Transverse colon (tissue), 4 donors: Measurements from ENCODE around the gene ZNF575. TPM values are rescaled to one million over a fixed set of nuclear protein-coding genes. Genes with fewer than 3 reads are reported as not detected.

Source experiments
- DNase-seq: peaks from one replicate; pipeline ENCODE4 v3.0.0-alpha.2; 2019
- H3K27ac ChIP-seq, 4 donors: fragments of 200-600 bp; sonication (generic); 2 replicates each; pipeline ENCODE4 v1.5.1; 2016 to 2018; ENCODE audit warnings: inconsistent platforms in 4 of 4
- H3K27me3 ChIP-seq: fragments of 200-600 bp; sonication (generic); 2 replicates; pipeline ENCODE4 v1.5.1; 2017; ENCODE audit warnings: inconsistent platforms
- H3K36me3 ChIP-seq, 4 donors: fragments of 200-600 bp; sonication (generic); 2 replicates each; pipeline ENCODE4 v1.5.1; 2017 to 2019; ENCODE audit warnings: inconsistent platforms in 4 of 4
- H3K4me1 ChIP-seq, 4 donors: fragments of 200-600 bp; sonication (generic); 2 replicates each; pipeline ENCODE4 v1.5.1; 2017 to 2020; ENCODE audit warnings: inconsistent platforms in 4 of 4
- H3K4me3 ChIP-seq, 4 donors: fragments of 200-600 bp; sonication (generic); 1 replicate in 1 of 4; 2 replicates in 3 of 4; pipeline versions ENCODE4 v1.5.1 to v1.6.1; 2017 to 2019; ENCODE audit warnings: inconsistent platforms in 4 of 4
- H3K9me3 ChIP-seq, 2 donors: fragments of 200-600 bp; sonication (generic); 2 replicates each; pipeline ENCODE4 v1.5.1; 2017 to 2019; ENCODE audit warnings: inconsistent platforms in 2 of 2
- CTCF ChIP-seq, 5 experiments: fragments of 200-600 bp in 3 of 5; fragments of 450-650 bp in 2 of 5; sonication (generic) in 3 of 5; IDR thresholded peaks; 1 replicate in 2 of 5; 2 replicates in 3 of 5; pipeline ENCODE4 v1.5.1; 2016 to 2017; ENCODE audit warnings: antibody characterized with exemption in 5 of 5, inconsistent platforms in 3 of 5, mild to moderate bottlenecking in 2 of 5, moderate library complexity in 1 of 5
- EP300 ChIP-seq: sonication (generic); formaldehyde crosslinking; IDR thresholded peaks from one replicate; pipeline ENCODE4 v1.6.1; 2017; ENCODE audit warnings: antibody characterized with exemption, low read depth
- POLR2A ChIP-seq: fragments of 450-650 bp; IDR thresholded peaks from one replicate; pipeline ENCODE4 v1.6.1; 2016; ENCODE audit warnings: antibody characterized with exemption, mild to moderate bottlenecking, moderate library complexity
- POLR2AphosphoS5 ChIP-seq, 3 donors: sonication (generic); formaldehyde crosslinking; IDR thresholded peaks; one replicate each; pipeline ENCODE4 v1.6.1; 2016; ENCODE audit warnings: antibody characterized with exemption in 3 of 3
- WGBS, 2 donors: methylation state at CpG; one replicate each; pipeline ENCODE4 v1.1.5; 2018; ENCODE audit warnings: low coverage in 1 of 2; 5-methylcytosine and 5-hydroxymethylcytosine counted together
- in situ Hi-C, 4 donors: fragments of 200-750 bp; cut with MboI; loops; one replicate each; pipeline versions ENCODE4 v1.15.0 to v1.15.1; 2017; ENCODE audit warnings: low sequenced_read_pairs in 3 of 4, low pct_ligation_motif_present in 1 of 4, low pct_unique_long_range_greater_than_20kb in 1 of 4
- intact Hi-C: fragments of 100-400 bp; cut with DNase I; formaldehyde crosslinking; loops from one replicate; pipeline ENCODE4 v1.15.1; 2023; ENCODE audit warnings: low total_unique reads
- total RNA-seq, 4 donors: library from RNA; depleted of rRNA; stranded (reverse); fragments of >200 nt; gene quantifications; one replicate each; pipeline ENCODE4 v1.1.0, GENCODE V29; 2016

The ZNF575 gene
- 1 to 10 TPM in 2 of 4 donors, under 1 TPM in 1, not detected in 1; 0.20 to 1.9 (median 1.8) TPM for total RNA-seq

GRCh38 chr19:43532962-43533545, at the start of gene ZNF575:
Gene ZNF575, plus strand, starts transcription at chr19:43533188. Its CDS starts 1,235 bp downstream, at chr19:43534423.
- peak; percentile 91 for DNase-seq
- in situ Hi-C loops = no loop called here
- Histone ChIP-seq H3K4me3 (peak within 1 kb of the TSS; percentile 41 to 62 (median 53)), H3K4me1 (peaks cover 9 to 35% (median 16%) of the 10 kb centered on the region in 4 donors), H3K9me3 (no peaks in the 10 kb centered on the region), H3K27me3 (no peaks in the 10 kb centered on the region), H3K36me3 (no peaks in the 10 kb centered on the region), H3K27ac (peak within 1 kb of the TSS; percentile 92 to 98 (median 96))
- intact Hi-C loops = loop anchor here (10.0 kb wide), 1 partner anchor 62 kb away; the partner anchor contains the start of genes IRGQ and ZNF576
- WGBS, 2 donors = 1% methylated on average over 23 of the region's 47 CpGs; no CpG with 5 or more reads in 1 of the 2 donors
- no peak for TF ChIP-seq EP300
- TF ChIP-seq POLR2A = no peak
- TF ChIP-seq POLR2AphosphoS5 (IDR thresholded peaks at IDR 0.05) = peak; percentile 65 to 71 (median 66)
- TF ChIP-seq CTCF (IDR thresholded peaks at IDR 0.05) = peak in 1 of 5 experiments; percentile 1

GRCh38 chr19:43483281-43483680, 49.7 kb upstream of the ZNF575 start:
- Histone ChIP-seq H3K4me1 (no peaks in the 10 kb centered on the region), H3K9me3 (no peaks in the 10 kb centered on the region), H3K27ac (no peak overlapping the region), H3K27me3 (no peaks in the 10 kb centered on the region), H3K36me3 (no peaks in the 10 kb centered on the region), H3K4me3 (no peak overlapping the region)
- TF ChIP-seq POLR2A = no peak
- TF ChIP-seq EP300 = no peak
- TF ChIP-seq CTCF (IDR thresholded peaks at IDR 0.05) = no peak
- no peak for TF ChIP-seq POLR2AphosphoS5 (IDR thresholded peaks at IDR 0.05)
- WGBS, 2 donors = 92 to 95% methylated on average over 4 to 6 of the region's 6 CpGs
- in situ Hi-C loops = no loop called here
- DNase-seq = no peak
- intact Hi-C loops = no loop called here

GRCh38 chr19:43485951-43486350, 47.0 kb upstream of the ZNF575 start:
- intact Hi-C loops = no loop called here
- no peak overlapping the region for H3K27ac ChIP-seq
- TF ChIP-seq POLR2A = no peak
- TF ChIP-seq EP300 = no peak
- no peak for TF ChIP-seq CTCF (IDR thresholded peaks at IDR 0.05)
- no peak for TF ChIP-seq POLR2AphosphoS5 (IDR thresholded peaks at IDR 0.05)
- no peak overlapping the region for H3K4me3 ChIP-seq
- WGBS, 2 donors = 81 to 86% methylated on average over 2 to 6 of the region's 6 CpGs
- in situ Hi-C loops = no loop called here
- H3K36me3 ChIP-seq = no peaks in the 10 kb centered on the region
- H3K9me3 ChIP-seq = no peaks in the 10 kb centered on the region
- no peak for DNase-seq
- no peaks in the 10 kb centered on the region for H3K4me1 ChIP-seq
- no peaks in the 10 kb centered on the region for H3K27me3 ChIP-seq

GRCh38 chr19:43486412-43486811, 46.6 kb upstream of the ZNF575 start:
- DNase-seq = no peak
- no peaks in the 10 kb centered on the region for H3K4me1 ChIP-seq
- H3K36me3 ChIP-seq = no peaks in the 10 kb centered on the region
- in situ Hi-C loops = no loop called here
- TF ChIP-seq CTCF (IDR thresholded peaks at IDR 0.05) = no peak
- TF ChIP-seq POLR2AphosphoS5 (IDR thresholded peaks at IDR 0.05) = no peak
- no peak for TF ChIP-seq POLR2A
- no peak for TF ChIP-seq EP300
- H3K27me3 ChIP-seq = no peaks in the 10 kb centered on the region
- no peaks in the 10 kb centered on the region for H3K9me3 ChIP-seq
- H3K4me3 ChIP-seq = no peak overlapping the region
- intact Hi-C loops = no loop called here
- WGBS, 2 donors = 92% methylated on average over 7 of the region's 7 CpGs; no CpG with 5 or more reads in 1 of the 2 donors
- H3K27ac ChIP-seq = no peak overlapping the region
